Skeletal muscle cell (primary cell): ENCODE measurements around the gene AXL.
"Not testable (repeated sequence)": the region's sequence is repeated elsewhere in the genome, so short reads cannot be mapped to it uniquely, and the experiment has no call there.

Source experiments
- DNase-seq: peaks from one replicate; pipeline ENCODE4 v3.0.0-alpha.2; 2010; ENCODE audit warnings: low read depth
- H3K4me3 ChIP-seq: 2 replicates; pipeline ENCODE4 v1.5.1; 2011; ENCODE audit warnings: low read depth, mild to moderate bottlenecking, control low read depth, low read length, moderate library complexity

The AXL gene

DNA sequence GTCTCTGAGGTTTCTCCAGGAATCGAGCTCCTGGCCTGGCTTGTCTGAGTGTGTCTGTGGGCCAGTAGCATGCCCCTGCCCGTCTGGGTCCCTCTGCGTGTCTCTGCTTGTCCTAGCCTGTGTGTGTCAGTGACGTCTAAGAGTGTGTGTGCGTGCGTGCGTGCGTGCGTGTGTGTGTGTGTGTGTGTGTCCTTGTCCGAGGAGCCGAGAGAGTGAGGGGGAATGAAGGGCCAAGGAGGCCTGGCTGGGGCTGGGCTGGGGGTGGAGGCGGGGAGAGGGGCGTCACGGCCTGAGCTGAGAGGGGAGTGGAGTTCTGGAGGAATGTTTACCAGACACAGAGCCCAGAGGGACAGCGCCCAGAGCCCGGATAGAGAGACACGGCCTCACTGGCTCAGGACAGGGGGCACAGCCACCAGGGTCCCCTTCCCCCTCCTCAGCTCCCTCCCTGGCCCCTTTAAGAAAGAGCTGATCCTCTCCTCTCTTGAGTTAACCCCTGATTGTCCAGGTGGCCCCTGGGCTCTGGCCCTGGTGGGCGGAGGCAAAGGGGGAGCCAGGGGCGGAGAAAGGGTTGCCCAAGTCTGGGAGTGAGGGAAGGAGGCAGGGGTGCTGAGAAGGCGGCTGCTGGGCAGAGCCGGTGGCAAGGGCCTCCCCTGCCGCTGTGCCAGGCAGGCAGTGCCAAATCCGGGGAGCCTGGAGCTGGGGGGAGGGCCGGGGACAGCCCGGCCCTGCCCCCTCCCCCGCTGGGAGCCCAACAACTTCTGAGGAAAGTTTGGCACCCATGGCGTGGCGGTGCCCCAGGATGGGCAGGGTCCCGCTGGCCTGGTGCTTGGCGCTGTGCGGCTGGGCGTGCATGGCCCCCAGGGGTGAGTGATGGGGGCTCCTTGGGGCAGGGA is at the start of gene AXL:
TSS of gene AXL (plus strand) at position 609 of the 893 bp plus-strand sequence. CDS start at position 779, 170 bp downstream.
- DNase-seq = peak; percentile 61
- peak within 1 kb of the TSS; percentile 86 for H3K4me3 ChIP-seq

DNA sequence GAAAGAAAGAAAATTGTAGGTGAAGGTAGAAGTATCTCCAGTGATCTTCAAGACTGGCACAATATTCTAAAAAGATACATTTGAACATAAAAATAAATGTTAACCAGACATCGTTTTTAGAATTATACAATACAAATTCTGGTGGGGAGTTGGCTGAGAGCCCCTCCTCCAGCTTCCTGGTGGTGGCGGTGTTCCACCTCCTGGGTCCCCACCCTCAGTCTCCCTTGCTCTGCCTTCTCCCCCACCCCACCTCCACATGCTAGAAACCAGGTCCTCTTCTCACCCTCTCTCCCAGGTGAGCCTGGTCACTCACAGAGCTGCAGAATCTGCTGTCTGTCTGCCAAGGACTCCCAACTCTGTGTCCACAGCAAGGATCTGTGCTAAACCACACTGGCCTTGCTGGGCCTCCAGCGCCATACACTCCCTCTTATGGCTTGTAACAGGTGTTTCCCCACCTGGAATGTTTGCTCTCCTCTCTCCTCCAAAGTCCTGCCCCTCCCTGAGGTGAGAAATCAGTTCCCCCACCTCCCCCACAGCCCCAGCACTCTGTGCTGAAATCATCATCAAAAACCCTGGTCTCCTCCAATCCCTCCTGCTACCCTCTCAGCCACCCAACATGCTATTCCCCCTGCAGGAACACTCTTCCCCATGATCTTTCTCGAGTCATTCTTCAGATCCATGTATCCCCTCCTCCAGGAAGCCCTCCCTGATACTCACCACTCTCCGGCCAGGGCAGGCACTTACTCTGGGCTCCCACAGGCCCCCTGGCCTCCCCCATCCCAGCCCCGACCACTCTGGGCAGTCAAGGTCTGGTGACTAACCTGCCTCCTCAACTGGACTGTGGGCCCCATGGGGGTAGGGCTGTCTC is 46.5 kb upstream of the AXL start:
- H3K4me3 ChIP-seq = no peak overlapping the region
- DNase-seq = no peak

DNA sequence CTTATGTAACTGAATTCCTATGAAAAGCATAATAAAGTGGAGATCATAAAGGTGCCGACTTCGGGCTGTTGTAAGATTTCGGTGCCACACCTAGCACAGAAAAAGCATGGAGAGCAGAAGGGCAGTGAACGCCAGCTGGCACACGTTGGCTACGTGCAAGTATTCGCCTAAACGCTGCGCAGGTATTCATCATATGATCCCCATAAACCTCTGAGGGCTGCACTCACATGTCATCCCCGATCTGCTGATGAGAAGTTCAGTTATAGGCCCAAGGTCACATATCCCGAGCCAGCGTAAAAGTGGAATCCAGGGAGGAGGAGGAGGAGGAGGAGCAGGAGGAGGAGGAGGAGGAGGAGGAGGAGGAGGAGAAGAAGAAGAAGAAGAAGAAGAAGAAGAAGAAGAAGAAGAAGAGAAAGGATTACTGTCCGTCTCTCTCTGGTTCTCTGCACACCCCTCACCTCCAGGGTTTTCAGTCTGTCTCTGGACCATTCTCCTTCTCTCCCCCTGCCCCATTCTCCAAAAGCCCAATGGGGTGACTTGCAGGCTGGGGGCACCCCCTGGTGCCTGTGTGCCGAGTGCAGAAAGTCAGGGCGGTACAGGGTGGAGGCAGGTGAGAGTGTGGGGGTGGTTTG is 44.6 kb upstream of the AXL start:
- H3K4me3 ChIP-seq = no peak overlapping the region
- no peak for DNase-seq

DNA sequence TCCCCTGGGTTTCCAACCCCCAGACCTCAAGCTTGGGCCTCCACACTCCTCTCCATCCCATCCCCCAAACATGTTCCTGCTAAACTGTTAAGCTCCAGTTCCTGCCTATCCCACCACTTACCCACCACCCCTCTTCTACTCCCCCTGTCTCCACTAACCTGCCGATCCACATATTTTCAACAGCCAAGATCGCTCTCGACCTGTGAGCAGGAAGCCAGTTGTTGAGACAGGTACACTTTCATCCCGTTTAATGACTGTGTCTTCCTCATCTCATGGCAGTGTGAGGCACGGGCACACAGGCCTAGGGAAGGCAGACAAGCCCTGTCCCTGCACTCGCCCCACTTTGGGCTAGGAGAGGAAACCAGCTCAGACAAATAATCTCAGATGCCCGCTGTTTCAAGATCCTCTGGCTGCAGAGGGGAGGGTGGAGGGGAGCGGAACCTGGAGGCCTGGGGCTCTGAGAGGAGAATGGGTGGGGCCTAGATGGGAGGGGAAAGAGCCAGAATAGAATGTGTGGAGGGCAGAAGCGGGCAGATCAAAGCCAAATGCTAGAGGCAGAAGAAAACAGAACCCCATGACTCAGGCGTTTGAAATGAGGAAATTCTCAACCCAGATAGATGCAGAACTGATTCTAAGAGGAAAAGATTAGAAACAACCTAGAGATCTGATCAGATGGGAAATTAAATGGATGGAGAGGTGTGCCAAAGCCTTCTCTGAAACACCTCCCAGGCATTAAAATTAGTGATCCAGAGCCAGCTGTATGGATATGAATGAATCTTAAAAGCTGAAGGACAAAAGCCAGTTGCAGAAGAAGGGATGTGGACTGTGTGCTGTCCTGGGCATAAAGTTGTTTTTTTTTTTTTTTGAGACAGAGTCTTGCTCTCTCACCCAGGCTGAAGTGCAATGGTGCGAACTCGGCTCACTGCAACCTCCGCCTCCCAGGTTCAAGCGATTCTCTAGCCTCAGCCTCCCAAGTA is 42.9 kb upstream of the AXL start:
- DNase-seq = peak; percentile 18
- no peak overlapping the region for H3K4me3 ChIP-seq

DNA sequence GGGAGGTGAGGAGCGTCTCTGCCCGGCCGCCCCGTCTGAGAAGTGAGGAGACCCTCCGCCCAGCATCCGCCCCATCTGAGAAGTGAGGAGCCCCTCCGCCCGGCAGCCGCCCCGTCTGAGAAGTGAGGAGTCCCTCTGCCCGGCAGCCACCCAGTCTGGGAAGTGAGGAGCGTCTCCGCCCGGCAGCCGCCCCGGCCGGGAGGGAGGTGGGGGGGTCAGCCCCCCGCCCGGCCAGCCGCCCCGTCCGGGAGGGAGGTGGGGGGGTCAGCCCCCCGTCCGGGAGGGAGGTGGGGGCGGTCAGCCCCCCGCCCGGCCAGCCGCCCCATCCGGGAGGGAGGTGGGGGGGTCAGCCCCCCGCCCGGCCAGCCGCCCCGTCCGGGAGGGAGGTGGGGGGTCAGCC is 38.9 kb upstream of the AXL start:
- not testable (repeated sequence) for H3K4me3 ChIP-seq, DNase-seq

DNA sequence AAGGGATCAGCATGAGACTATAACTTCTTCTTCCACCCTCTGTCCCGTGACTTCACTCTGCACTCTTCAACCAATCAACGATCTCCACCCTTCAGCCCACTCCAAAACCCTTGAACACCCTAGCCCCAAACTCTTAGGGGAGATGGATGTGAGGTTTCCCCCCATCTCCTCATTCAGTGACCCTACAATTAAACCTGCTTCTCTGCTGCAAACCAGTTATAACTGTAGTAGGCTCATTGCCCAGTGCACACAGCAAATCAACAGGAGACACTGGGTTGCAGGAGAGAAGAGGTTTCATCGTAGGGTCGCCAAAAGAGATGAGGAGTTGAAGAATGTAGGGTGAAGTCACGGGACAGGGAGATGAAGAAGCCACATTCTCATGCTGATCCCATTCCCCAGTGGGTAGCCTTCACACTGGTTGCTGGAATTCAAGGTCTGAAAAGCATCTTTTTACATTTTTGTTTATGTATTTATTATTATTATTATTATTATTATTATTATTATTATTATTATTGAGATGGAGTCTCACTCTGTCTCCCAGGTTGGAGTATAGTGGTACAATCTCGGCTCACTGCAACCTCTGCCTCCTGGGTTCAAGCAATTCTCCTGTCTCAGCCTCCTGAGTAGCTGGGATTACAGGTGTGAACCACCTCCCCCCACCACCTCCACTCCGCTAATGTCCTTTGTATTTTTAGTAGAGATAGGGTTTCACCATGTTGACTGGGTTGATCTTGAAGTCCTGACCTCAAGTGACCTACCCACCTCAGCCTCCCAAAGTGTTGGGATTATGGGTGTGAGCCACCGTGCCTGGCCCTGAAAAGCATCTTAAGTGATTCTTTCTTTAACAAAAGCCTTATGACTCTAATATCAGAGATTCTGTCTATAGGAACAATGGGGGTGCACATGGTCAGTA is 31.8 kb upstream of the AXL start:
- no peak for DNase-seq
- no peak overlapping the region for H3K4me3 ChIP-seq

DNA sequence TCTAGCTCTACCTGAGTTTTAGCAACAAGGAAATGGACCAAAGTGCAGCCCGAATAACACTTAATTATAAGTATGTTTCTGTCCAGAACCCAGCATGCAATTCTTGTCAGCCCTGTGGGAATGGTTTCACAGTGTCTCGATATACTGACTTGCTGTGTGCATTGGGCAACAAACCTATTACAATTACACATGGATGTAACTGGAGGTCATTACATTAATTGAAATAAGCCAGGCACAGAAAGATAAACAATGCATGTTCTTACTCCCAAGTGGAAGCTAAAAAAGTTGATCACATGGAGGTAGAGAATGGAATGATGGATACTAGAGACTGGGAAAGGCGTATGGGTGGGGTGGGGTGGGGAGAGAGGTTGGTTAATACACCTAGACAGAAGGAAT is 31.1 kb upstream of the AXL start:
- no peak overlapping the region for H3K4me3 ChIP-seq
- no peak for DNase-seq

DNA sequence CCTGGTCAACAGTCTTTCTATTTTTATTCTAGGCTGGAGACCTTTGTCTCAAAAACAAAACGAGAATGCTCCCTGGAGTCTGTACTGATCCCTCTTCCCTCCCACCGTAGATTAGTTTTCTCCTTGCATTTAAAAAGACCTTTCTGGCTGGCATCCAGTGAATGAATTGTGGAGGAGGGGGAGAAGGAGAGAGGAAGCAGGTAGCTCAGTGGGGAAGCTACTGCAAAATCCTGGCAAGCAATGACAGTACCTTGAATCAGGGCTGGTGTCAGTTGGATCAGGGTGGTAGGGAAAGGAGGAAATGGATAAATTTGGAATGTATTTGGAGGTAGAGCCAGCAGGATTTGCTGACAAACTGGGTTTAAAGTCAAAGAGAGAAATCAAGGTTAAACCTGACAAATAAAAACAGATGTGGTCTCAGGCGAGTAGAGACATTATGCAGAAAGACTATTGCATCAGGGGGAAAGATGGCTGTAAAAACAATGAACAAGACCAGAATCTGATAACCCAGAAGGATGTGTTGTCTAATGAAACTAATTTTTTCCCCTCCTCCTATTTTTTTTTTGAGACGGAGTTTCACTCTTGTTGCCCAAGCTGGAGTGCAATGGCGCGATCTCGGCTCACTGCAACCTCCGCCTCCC is 29.5 kb upstream of the AXL start:
- no peak overlapping the region for H3K4me3 ChIP-seq
- no peak for DNase-seq

DNA sequence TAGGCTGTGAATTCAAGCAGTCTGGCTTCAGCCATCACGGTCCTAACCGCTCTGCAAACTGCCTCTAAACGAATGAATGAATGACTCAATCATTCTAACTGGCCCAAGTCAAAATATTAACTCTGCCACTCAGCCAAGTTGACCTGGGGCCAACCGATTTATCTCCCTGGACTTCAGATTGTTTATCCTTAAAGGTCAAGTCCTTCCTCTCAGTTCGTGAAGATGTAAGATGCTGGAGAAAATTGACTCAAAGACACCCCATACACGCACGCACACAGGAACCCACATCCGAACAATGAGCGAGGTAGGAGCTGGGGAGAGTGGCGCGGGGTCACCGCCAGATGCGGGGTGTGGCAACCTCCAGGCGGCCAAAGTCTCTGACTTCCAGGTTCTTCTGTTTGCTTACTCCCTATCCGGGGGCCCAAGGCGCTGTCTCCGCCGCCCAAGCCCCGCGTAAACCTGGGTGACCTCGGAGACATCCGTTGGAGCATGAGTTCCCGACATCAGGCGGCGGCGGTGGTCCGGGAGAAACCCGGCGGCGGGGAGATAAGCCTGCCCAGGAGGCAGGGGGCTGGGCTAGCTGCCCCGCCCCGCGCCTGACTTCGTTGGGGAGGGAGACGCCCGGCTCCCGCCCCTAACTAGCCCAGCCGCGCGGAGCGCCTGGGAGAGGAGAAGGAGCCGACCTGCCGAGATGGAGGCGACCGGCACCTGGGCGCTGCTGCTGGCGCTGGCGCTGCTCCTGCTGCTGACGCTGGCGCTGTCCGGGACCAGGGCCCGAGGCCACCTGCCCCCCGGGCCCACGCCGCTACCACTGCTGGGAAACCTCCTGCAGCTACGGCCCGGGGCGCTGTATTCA is 26.2 kb upstream of the AXL start, which contains the start of gene CYP2S1:
TSS of gene CYP2S1 (plus strand) at position 646 of the 856 bp plus-strand sequence. CDS start at position 692, 46 bp downstream.
- DNase-seq = no peak
- peak within 1 kb of the TSS; percentile 37 for H3K4me3 ChIP-seq

DNA sequence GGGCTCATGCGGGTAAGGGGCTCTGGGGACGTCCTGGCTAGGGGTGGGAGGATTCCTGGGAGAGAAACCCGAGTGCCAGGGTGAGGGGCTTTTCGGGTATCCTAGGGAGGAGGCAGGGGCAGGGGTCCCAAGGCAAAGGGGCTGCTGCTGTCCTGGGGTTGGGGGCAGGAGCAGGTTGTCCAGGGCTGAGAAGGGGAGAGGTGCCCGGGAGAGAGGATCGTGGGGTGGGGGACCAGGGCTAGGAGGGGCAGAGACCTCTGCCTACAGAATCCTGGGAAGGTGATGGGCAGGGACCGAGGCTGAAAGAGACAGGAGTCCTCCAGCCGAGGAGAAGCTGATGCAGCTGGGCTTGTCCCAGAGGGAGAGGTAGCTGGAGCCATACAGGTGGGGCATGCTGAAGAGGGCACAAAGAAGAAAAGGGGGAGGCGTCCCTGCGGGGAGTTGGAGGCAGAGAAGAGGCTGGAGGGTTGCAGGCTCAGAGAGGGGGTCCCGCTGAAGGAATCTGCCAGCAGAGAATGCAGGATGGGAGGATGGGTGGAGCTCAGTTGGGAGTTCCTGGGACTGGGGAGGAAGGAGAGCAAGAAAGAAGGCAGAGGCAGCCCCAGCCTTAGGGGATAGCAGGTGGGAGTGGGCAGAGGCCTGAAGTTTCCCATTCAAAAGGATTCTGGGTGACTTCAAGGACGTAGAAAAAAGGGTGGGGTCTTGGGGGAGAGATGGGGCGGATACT is 25.4 kb upstream of the AXL start:
- peak overlapping the region; percentile 37 for H3K4me3 ChIP-seq

DNA sequence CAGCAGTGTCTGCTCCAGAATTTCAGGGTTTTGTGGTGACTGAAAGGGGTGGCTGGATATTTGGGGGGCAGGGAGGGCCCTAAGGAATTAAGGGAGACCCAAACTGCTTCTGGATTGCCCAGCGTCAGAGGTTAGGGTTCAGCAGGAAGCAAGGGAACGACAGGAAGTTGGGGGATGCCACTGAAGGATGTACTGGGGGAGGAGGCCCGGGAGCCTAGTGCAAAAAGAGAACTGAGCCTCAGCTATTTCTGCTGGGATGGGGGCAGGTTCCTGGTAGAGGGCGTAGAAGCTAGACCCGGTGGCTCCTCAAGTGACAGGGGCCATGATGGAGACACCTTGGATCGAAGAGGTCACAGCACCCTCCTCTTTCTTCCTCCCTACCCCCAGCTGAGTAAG is 24.9 kb upstream of the AXL start:
- H3K4me3 ChIP-seq = no peak overlapping the region
- no peak for DNase-seq

More for the DNA sequence above, 25.4 kb upstream of the AXL start:
- no peak for DNase-seq

DNA sequence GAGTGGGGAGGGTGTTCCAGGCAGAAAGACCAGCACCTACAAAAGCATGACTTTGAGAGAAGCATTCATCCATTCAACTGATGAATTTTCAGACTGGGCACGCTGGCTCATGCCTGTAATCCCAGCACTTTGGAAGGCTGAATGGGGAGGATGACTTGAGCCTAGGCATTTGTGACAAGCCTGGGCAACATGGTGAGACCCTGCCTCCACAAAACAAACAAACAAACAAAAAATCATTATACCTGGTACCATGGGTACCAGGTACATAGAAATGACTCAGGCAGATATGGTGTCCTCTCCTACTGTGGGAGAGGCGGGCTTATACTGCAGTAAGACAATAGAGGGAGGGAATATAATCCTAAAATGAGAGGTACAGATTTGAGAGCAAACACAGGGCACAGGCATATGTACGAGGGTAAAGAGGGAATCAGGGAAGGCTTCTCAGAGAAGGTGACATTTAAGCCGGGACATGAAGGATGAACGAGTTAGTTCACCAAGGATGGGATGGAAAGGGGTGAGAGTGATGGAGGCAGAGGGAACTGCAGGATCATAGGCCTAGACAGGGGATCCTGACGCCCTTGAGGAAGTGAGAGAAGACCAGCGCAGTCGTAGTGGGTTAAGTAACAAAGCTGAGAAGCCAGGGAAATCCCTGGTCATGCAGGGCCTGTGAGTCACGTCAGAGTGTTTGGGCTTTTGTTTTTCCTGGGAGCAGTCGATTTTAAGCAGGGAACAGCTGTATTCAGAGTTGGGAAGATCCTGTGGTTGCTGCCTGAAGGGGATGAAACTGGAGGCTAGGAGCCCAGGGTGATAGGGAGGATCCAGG is 23.1 kb upstream of the AXL start:
- no peak overlapping the region for H3K4me3 ChIP-seq
- DNase-seq = no peak

DNA sequence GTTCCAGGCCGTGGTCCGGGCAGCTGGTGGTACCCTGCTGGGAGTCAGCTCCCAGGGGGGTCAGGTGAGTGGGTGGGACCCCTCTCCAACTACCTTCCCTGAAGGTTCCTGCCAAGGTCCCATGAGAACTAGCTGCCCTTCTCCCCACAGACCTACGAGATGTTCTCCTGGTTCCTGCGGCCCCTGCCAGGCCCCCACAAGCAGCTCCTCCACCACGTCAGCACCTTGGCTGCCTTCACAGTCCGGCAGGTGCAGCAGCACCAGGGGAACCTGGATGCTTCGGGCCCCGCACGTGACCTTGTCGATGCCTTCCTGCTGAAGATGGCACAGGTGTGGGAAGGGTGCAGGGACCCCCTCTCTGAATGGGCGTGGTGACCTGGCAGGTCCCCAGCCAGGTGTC is 20.5 kb upstream of the AXL start:
- DNase-seq = no peak
- H3K4me3 ChIP-seq = no peak overlapping the region

DNA sequence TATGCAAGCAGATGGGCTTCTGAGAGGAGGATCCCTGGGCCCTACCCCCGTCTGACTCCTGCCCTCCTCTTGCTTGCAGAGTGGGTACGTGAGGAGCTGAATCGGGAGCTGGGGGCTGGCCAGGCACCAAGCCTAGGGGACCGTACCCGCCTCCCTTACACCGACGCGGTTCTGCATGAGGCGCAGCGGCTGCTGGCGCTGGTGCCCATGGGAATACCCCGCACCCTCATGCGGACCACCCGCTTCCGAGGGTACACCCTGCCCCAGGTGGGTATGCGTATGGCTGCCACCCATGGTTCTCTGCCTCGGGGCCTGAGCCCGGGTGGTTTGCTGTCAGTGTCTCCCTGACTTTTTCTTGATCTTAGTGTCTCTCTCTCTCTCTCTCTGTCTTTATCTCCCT is 15.7 kb upstream of the AXL start:
- H3K4me3 ChIP-seq = no peak overlapping the region
- no peak for DNase-seq

DNA sequence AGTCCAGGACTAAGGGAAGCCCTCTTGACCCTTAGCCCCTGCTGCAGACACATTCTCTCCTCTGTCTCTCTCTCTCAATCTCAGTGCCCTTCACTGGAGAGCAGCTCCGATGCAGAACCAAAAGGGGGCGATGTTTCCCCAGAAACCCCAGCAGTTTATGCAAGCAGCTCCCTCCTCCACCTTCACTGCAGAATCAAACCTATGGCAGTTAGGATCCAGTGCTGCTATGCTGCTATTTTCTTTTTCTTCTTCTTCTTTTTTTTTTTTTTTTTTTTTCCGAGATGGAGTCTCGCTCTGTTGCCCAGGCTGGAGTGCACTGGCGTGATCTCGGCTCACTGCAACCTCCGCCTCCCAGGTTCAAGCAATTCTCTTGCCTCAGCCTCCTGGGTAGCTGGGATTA is 14.7 kb upstream of the AXL start:
- peak; percentile 42 for DNase-seq
- H3K4me3 ChIP-seq = not testable (repeated sequence)
